ENCODE measurements around the gene STK35.

GRCh38 chr20:2140561-2140960, 38.9 kb downstream of the STK35 start:
- no peak for TF ChIP-seq CTCF (IDR thresholded peaks at IDR 0.05)
- TF ChIP-seq ZFX (IDR thresholded peaks at IDR 0.05; ENCODE audit: borderline replicate concordance): no peak
